SK-N-SH (cell line): ENCODE data around the gene CDK15. TPM values are rescaled to one million over a fixed set of nuclear protein-coding genes. Genes with fewer than 3 reads are reported as not detected.

Source experiments
- CTCF ChIA-PET: fragments of 300-600, 350-600 bp; formaldehyde crosslinking; extraction: SDS; loops from one replicate; lab custom pipeline; 2021; lab: Yijun Ruan, JAX
- POLR2A ChIA-PET: fragments of 350-600 bp; sonication (Branson Sonifier 250); formaldehyde crosslinking; extraction: SDS; loops from one replicate; lab custom pipeline; 2020; ENCODE audit warnings: antibody characterized with exemption, inconsistent platforms; lab: Yijun Ruan, JAX
- DNase-seq: peaks from one replicate; pipeline ENCODE4 v3.0.0; 2012
- H2AFZ ChIP-seq: fragments of 200-600 bp; sonication (generic); 2 replicates; pipeline ENCODE4 v1.8.1; 2016; ENCODE audit warnings: antibody characterized with exemption, mild to moderate bottlenecking, low read depth
- H3F3A ChIP-seq: fragments of 200-600 bp; sonication (generic); replicated peaks from 2 replicates; pipeline ENCODE3; 2016; ENCODE audit warnings: antibody characterized with exemption, mild to moderate bottlenecking; ENCODE audit not compliant: insufficient read depth
- H3K27ac ChIP-seq, 2 experiments: fragments of 200-500 bp in 1 of 2; fragments of 200-600 bp in 1 of 2; sonication (Bioruptor generic) in 1 of 2; sonication (generic), shearing (Covaris generic) in 1 of 2; 2 replicates each; pipeline versions ENCODE4 v1.5.1 to v1.6.1; 2014 to 2016; ENCODE audit warnings: low read depth in 2 of 2, inconsistent platforms in 1 of 2, low read length in 1 of 2, mild to moderate bottlenecking in 1 of 2, mixed read lengths in 1 of 2
- H3K27me3 ChIP-seq: fragments of 200-600 bp; sonication (generic), shearing (Covaris generic); 2 replicates; pipeline ENCODE4 v1.6.1; 2016; ENCODE audit warnings: mixed run types; ENCODE audit not compliant: insufficient read depth
- H3K36me3 ChIP-seq, 2 experiments: fragments of 200-500 bp in 1 of 2; fragments of 200-600 bp in 1 of 2; sonication (Bioruptor generic) in 1 of 2; sonication (generic) in 1 of 2; replicated peaks in 1 of 2; 2 replicates each; pipeline versions ENCODE3 to v1.5.1; 2014 to 2016; ENCODE audit warnings: low read length in 1 of 2, mild to moderate bottlenecking in 1 of 2; ENCODE audit not compliant: insufficient read depth in 2 of 2, control insufficient read depth in 1 of 2
- H3K4me1 ChIP-seq, 2 experiments: fragments of 200-500 bp in 1 of 2; fragments of 200-600 bp in 1 of 2; sonication (Bioruptor generic) in 1 of 2; sonication (generic), shearing (Covaris generic) in 1 of 2; 2 replicates each; pipeline versions ENCODE4 v1.5.1 to v1.6.1; 2014 to 2016; ENCODE audit warnings: low read depth in 1 of 2, low read length in 1 of 2, mixed run types in 1 of 2; ENCODE audit not compliant: insufficient read depth in 2 of 2, control insufficient read depth in 1 of 2
- H3K4me2 ChIP-seq: fragments of 200-600 bp; sonication (generic), shearing (Covaris generic); 2 replicates; pipeline ENCODE4 v1.6.1; 2017; ENCODE audit warnings: mixed run types
- H3K4me3 ChIP-seq, 2 experiments: fragments of 200-500 bp in 1 of 2; fragments of 200-600 bp in 1 of 2; sonication (Bioruptor generic) in 1 of 2; sonication (generic), shearing (Covaris generic) in 1 of 2; 2 replicates each; pipeline versions ENCODE4 v1.5.1 to v1.8.1; 2014 to 2016; ENCODE audit warnings: low read depth in 2 of 2, inconsistent platforms in 1 of 2, low read length in 1 of 2, mild to moderate bottlenecking in 1 of 2, mixed read lengths in 1 of 2, moderate library complexity in 1 of 2
- H3K79me2 ChIP-seq: fragments of 200-600 bp; sonication (generic); 2 replicates; pipeline ENCODE4 v1.8.1; 2017; ENCODE audit warnings: mild to moderate bottlenecking; ENCODE audit not compliant: insufficient read depth
- H3K9ac ChIP-seq: fragments of 200-600 bp; sonication (generic); 2 replicates; pipeline ENCODE4 v1.6.1; 2017; ENCODE audit warnings: mixed run types
- H3K9me2 ChIP-seq: fragments of 200-600 bp; sonication (generic); 2 replicates; pipeline ENCODE4 v1.6.1; 2017; ENCODE audit warnings: mixed run types
- H3K9me3 ChIP-seq: fragments of 200-600 bp; sonication (generic); 2 replicates; pipeline ENCODE4 v1.6.1; 2017; ENCODE audit warnings: mixed run types, mild to moderate bottlenecking, moderate library complexity
- H4K20me1 ChIP-seq: fragments of 200-600 bp; sonication (generic); 2 replicates; pipeline ENCODE4 v1.6.1; 2017; ENCODE audit warnings: mild to moderate bottlenecking, mixed run types; ENCODE audit not compliant: insufficient read depth
- FOSL2 ChIP-seq: IDR thresholded peaks from 2 replicates; pipeline ENCODE4 v1.4.0; 2012; ENCODE audit warnings: low read depth, mild to moderate bottlenecking, moderate library complexity, borderline replicate concordance
- GABPA ChIP-seq: IDR thresholded peaks from 2 replicates; pipeline ENCODE4 v1.4.0; 2012; ENCODE audit warnings: low read depth, mild to moderate bottlenecking
- MXI1 ChIP-seq: IDR thresholded peaks from 2 replicates; pipeline ENCODE4 v1.6.1; 2012; ENCODE audit warnings: mild to moderate bottlenecking, low read depth, low read length, improper control_type of control experiment
- RCOR1 ChIP-seq: fragments of 150-350 bp; IDR thresholded peaks from 2 replicates; pipeline ENCODE4 v1.6.1; 2017; ENCODE audit warnings: antibody characterized with exemption, low read length
- RFX5 ChIP-seq: IDR thresholded peaks from 2 replicates; pipeline ENCODE4 v1.6.1; 2012; ENCODE audit warnings: mild to moderate bottlenecking, improper control_type of control experiment, low read length
- RXRA ChIP-seq: IDR thresholded peaks from 2 replicates; pipeline ENCODE4 v1.4.0; 2012; ENCODE audit warnings: low read depth, mild to moderate bottlenecking, borderline replicate concordance
- TCF12 ChIP-seq: IDR thresholded peaks from 2 replicates; pipeline ENCODE4 v1.4.0; 2012
- USF1 ChIP-seq: IDR thresholded peaks from 2 replicates; pipeline ENCODE4 v1.4.0; 2012; ENCODE audit warnings: low read depth, borderline replicate concordance
- YY1 ChIP-seq: IDR thresholded peaks from 2 replicates; pipeline ENCODE4 v1.4.0; 2012; ENCODE audit warnings: low read depth, mild to moderate bottlenecking
- WGBS: methylation state at CpG from one replicate; pipeline ENCODE4 v1.1.6; 2017; ENCODE audit warnings: low lambda C conversion rate; 5-methylcytosine and 5-hydroxymethylcytosine counted together
- polyA plus RNA-seq, 3 experiments: library from polyadenylated mRNA; depleted of rRNA; stranded (reverse); fragments of >200 nt; gene quantifications; 2 replicates each; pipeline ENCODE4 v1.2.3, GENCODE V29; 2012
- TF ChIP-seq, protein P1 (sequence below): IDR thresholded peaks from 2 replicates; pipeline ENCODE4 v1.4.0; 2012; ENCODE audit warnings: low read depth
- TF ChIP-seq, protein P2 (sequence below): IDR thresholded peaks from 2 replicates; pipeline ENCODE4; 2012

CDK15 gene
- polyA plus RNA-seq, 1 of the 3 experiments (the other 2 are of a cell fraction) = 1.8 TPM

DNA sequence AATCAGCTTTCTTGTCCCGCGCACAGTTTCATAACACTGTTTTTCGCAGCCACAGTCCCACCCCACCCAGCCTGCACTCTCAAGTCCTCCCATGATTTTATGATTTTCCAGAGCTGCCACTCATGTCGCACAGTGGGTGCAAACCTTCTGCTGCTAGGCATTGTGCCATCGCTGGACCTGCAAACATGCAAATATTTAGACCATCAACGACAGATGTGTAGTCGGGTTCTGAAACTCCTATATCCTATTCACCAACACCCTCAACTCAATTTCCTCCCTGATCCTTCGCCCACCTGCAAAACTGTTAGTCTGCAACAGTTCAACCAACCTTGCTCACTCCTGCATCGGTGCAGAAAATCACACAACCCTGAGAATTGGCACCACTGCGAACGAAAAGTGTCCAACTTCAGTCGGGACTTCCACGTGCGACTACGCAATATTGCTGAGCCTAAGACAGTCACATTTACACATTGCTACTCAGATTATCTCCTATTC, 24.7 kb upstream of the CDK15 start:
- peak; percentile 33 for DNase-seq
- Histone ChIP-seq H3K27ac (peak overlapping the region; percentile 91 to 93), H3K4me1 (peaks cover 13 to 24% of the 10 kb centered on the region in 2 experiments), H3K9me3 (no peaks in the 10 kb centered on the region), H3F3A (peaks cover 4% of the 10 kb centered on the region), H4K20me1 (peaks cover 7% of the 10 kb centered on the region; the same call in 1 of the 2 replicates), H3K27me3 (no peaks in the 10 kb centered on the region), H3K9ac (peak overlapping the region; percentile 91), H3K9me2 (no peaks in the 10 kb centered on the region), H3K4me3 (peak overlapping the region; percentile 97), H3K79me2 (peaks cover 40% of the 10 kb centered on the region), H2AFZ (peak overlapping the region; percentile 98), H3K36me3 (no peaks in the 10 kb centered on the region), H3K4me2 (peak overlapping the region; percentile 95)
- CTCF ChIA-PET = interaction anchor here (1.0 to 1.5 kb wide), 4 partner anchors 13 to 377 kb away, joined by 3 to 6 read pairs (median 4); no protein-coding TSS in a partner anchor
- TF ChIP-seq RXRA = no peak
- no peak for TF ChIP-seq RCOR1
- no peak for TF ChIP-seq GABPA
- no peak for TF ChIP-seq FOSL2
- TF ChIP-seq, protein P1, sequence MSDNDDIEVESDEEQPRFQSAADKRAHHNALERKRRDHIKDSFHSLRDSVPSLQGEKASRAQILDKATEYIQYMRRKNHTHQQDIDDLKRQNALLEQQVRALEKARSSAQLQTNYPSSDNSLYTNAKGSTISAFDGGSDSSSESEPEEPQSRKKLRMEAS = peak; percentile 55; the same call in 1 of the 2 replicates
- TF ChIP-seq USF1 = no peak
- peak; percentile 64 for TF ChIP-seq MXI1
- TF ChIP-seq RFX5 = no peak
- POLR2A ChIA-PET = interaction anchor here (1.2 to 1.7 kb wide), 2 partner anchors 17 to 139 kb away, joined by 6 to 10 read pairs; partner anchors contain the start of gene TMEM237
- 5% methylated on average over 15 of the region's 15 CpGs for WGBS

GRCh38 chr2:201784563-201784962, 21.8 kb upstream of the CDK15 start:
- DNase-seq = no peak
- H2AFZ ChIP-seq = no peak overlapping the region
- H3K27me3 ChIP-seq = no peaks in the 10 kb centered on the region
- ChIA-PET POLR2A (no interaction called here), CTCF (interaction anchor here (0.6 kb wide), 1 partner anchor 462 kb away, joined by 3 read pairs; no protein-coding TSS in a partner anchor)
- TF ChIP-seq, protein P2, sequence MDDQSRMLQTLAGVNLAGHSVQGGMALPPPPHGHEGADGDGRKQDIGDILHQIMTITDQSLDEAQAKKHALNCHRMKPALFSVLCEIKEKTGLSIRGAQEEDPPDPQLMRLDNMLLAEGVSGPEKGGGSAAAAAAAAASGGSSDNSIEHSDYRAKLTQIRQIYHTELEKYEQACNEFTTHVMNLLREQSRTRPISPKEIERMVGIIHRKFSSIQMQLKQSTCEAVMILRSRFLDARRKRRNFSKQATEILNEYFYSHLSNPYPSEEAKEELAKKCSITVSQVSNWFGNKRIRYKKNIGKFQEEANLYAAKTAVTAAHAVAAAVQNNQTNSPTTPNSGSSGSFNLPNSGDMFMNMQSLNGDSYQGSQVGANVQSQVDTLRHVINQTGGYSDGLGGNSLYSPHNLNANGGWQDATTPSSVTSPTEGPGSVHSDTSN = no peak
- TF ChIP-seq YY1 (no peak), USF1 (no peak), TCF12 (no peak), RXRA (no peak), GABPA (no peak)
- H3K36me3 ChIP-seq = no peaks in the 10 kb centered on the region
- no peak overlapping the region for H3K4me2 ChIP-seq
- WGBS = 53% methylated on average over 1 of the region's 1 CpG
- peaks cover 4% of the 10 kb centered on the region for H3F3A ChIP-seq
- H3K79me2 ChIP-seq = peaks cover 10% of the 10 kb centered on the region
- no peak overlapping the region for H3K4me3 ChIP-seq
- no peaks in the 10 kb centered on the region for H4K20me1 ChIP-seq
- peaks cover 0 to 7% of the 10 kb centered on the region in 2 experiments; a peak in 2 of 4 replicates for H3K4me1 ChIP-seq
- no peaks in the 10 kb centered on the region for H3K9me3 ChIP-seq
- H3K9ac ChIP-seq = no peak overlapping the region
- no peak overlapping the region for H3K27ac ChIP-seq
- H3K9me2 ChIP-seq = no peaks in the 10 kb centered on the region
